Astrocyte of the cerebellum (primary cell): Measurements from ENCODE around the gene TMEM97.
"Not testable (repeated sequence)": the region's sequence is repeated elsewhere in the genome, so short reads cannot be mapped to it uniquely, and the experiment has no call there.

Source experiments
- DNase-seq: peaks from one replicate; pipeline ENCODE4 v3.0.0-alpha.2; 2011; ENCODE audit warnings: low read depth
- H3K4me3 ChIP-seq: 2 replicates; pipeline ENCODE4 v1.5.1; 2011; ENCODE audit warnings: mild to moderate bottlenecking, low read depth, low read length, moderate library complexity
- in situ Hi-C: cut with HindIII; loops from 2 replicates; pipeline ENCODE4 v1.10.0; 2017; ENCODE audit warnings: low sequenced_read_pairs
- TF ChIP-seq, protein P1 (sequence below): IDR thresholded peaks from 2 replicates; pipeline ENCODE4 v1.5.1; 2012; ENCODE audit warnings: low read length, low read depth, moderate library complexity, mild to moderate bottlenecking; ENCODE audit errors: missing control alignments

Gene TMEM97

DNA sequence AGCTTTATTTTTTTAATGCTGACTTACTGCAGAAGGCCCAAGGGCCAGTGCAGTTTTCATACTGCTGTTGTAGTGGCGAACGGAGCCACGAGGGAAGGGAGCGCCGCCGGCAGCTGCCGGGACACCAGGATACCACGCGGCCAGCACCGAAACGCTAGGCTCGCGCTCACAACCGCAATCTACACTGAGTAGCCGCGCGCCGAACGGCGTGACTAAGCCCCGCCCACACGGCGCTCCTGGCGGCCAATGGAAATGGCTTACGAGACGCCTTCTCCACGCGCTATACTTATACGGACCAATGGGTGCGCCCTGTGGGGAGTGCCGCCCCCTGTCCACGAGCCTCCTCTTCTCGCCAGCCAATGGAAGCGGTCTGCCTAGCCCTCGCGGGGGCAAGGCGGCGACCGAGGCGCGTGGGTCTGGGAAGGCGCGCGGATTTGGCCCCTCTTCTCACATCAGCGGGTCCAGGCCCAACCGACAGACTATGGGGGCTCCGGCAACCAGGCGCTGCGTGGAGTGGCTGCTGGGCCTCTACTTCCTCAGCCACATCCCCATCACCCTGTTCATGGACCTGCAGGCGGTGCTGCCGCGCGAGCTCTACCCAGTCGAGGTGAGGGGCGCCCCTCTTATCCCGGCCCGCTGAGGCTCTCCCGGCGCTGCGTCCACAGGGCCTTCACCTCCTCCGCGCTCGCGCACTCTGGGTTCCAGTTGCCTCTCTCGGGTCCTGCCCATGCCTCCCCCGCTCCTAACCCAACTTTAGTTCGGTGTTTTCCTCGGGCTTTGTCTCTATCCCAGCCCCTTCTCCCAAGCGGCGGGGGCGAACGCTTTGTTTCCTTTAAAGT lies at the start of gene TMEM97:
TSS of gene TMEM97 (plus strand) at position 442 of the 839 bp plus-strand sequence. CDS start at position 482, 40 bp downstream.
- peak within 1 kb of the TSS; percentile 55 for H3K4me3 ChIP-seq

DNA sequence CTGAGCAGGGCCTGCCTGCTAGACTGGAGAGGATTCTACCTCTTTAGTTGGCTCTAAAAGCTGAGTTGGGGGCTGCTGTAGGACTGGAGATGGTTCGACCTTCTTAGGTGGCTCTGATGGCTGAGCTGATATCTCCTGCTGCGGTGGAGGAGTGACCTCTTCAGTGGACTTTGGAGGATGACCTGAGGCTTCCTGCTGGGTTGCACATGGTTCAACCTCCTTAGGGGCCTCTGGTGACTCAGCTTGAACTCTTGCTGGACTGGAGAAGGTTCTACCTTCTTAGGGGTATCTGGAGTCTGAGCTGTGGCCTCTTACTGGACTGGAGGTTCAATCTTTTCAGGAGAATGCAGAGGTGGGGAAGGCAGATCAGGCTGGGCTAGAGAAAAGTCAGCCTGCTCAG lies 48.9 kb upstream of the TMEM97 start:
- TF ChIP-seq, protein P1, sequence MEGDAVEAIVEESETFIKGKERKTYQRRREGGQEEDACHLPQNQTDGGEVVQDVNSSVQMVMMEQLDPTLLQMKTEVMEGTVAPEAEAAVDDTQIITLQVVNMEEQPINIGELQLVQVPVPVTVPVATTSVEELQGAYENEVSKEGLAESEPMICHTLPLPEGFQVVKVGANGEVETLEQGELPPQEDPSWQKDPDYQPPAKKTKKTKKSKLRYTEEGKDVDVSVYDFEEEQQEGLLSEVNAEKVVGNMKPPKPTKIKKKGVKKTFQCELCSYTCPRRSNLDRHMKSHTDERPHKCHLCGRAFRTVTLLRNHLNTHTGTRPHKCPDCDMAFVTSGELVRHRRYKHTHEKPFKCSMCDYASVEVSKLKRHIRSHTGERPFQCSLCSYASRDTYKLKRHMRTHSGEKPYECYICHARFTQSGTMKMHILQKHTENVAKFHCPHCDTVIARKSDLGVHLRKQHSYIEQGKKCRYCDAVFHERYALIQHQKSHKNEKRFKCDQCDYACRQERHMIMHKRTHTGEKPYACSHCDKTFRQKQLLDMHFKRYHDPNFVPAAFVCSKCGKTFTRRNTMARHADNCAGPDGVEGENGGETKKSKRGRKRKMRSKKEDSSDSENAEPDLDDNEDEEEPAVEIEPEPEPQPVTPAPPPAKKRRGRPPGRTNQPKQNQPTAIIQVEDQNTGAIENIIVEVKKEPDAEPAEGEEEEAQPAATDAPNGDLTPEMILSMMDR: no peak
- no peak overlapping the region for H3K4me3 ChIP-seq
- in situ Hi-C loops: no loop called here
- DNase-seq: no peak

More for the DNA sequence above, at the start of gene TMEM97:
- peak; percentile 95 for DNase-seq
- TF ChIP-seq, protein P1: peak; percentile 33
- in situ Hi-C loops: no loop called here

DNA sequence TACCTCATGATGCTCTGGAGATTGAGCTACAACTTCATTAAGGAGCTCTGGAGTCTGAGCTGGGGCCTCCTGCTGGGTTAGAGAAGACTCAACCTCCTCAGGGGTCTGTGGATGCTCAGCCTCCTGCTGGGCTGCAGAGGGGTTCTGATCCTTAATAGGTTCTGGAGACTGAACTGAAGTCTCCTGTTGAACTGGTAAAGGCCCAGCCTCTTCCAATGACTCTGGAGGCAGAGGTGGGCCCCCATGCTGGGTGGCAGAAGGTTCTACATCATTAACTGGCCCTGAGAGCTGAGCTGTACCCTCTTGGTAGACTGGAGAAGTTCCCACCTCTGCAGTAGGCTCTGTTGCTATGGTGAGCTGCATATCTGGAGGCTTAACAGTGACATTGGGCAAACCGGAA lies 48.1 kb upstream of the TMEM97 start:
- TF ChIP-seq, protein P1: no peak
- in situ Hi-C loops: no loop called here
- no peak overlapping the region for H3K4me3 ChIP-seq
- no peak for DNase-seq

DNA sequence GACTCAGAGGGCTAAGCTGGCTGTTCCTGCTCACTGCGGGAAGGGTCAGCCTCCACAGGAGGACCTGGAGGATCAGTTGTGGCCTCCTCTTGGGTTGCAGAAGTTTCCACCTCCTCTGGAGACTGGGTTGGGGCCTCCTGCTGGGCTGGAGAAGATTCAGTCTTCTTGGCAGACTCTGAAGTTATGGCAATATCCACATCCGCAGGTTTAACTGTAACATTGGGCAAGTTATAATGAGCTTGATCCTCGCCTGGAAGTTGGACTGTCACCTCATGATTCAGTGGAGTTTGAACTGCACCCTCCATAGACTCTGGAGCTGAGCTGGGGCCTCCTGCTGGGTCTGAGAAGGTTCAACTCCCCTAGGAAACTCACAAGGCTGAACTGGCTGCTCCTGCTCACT lies 47.6 kb upstream of the TMEM97 start:
- DNase-seq: no peak
- TF ChIP-seq, protein P1: no peak
- in situ Hi-C loops: no loop called here
- H3K4me3 ChIP-seq: no peak overlapping the region

DNA sequence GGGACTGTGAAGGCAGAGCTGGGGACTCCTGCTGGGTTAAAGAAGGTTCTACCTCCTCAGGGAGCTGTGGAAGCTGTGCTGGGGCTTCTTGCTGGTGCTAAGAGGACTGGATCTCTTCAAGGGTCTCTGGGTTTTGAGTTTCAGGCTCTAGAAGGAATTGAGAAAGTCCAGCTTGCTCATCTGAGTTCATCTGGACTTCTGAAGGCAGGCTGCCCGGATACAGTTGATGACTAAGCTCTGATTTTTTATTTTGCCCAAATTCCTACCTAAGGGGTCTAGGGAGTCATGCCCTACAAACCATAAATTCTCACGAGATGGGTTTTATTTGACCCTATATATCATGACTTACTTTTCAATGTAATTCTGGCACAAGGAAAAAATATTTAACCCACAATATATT lies 46.8 kb upstream of the TMEM97 start:
- in situ Hi-C loops: no loop called here
- DNase-seq: no peak
- TF ChIP-seq, protein P1: no peak
- H3K4me3 ChIP-seq: no peak overlapping the region

DNA sequence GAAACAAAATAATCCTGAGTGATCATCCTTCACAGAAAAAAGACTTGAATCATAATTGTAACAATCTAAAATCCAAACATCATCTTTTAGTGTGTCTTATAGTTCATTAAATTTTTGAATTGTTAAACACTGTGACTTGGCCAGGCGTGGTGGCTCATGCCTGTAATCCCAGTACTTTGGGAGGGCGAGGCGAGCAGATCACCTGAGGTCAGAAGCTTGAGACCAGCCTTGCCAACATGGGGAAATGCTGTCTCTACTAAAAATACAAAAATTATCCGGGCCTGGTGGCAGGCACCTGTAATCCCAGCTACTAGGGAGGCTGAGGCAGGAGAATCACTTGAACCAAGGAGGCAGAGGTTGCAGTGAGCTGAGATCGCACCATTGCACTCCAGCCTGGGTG lies 45.7 kb upstream of the TMEM97 start:
- in situ Hi-C loops, DNase-seq, H3K4me3 ChIP-seq: not testable (repeated sequence)

DNA sequence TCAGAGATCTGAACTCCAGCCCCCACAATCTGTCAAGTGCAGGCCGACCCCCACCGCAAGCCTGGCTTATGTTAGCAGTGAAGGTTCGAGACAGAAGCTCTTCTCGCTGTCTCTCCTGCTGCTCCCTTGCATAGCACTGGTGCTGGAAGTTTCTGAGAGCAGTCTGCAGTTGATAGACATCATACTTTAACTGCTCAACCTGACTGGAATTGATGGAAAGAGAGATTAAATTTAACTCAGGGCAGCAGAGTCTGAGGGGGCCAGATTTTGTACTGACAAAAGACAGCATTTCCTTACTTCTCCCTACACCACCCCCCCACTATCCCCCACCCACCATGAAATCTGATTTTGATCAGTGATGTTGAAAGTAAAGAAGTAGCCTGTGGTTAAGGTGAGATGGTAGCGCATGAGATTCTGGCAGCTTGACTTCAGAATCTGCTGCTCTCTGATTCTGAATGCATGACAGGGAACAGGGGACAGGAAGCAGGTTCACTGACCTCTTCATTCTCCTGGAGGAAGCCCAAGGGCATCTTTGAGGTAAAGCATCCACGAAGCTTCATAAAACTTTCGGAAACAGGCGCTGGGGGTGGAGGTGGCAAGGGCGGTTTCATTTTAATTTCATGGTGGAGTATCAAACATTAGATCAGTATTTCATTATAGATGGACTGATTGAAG lies 44.3 kb upstream of the TMEM97 start:
- in situ Hi-C loops: no loop called here
- TF ChIP-seq, protein P1: no peak
- no peak overlapping the region for H3K4me3 ChIP-seq
- DNase-seq: no peak
